CD14-positive monocyte (primary cell): ENCODE results near the gene PTPRN2. TPM values are rescaled to one million over a fixed set of nuclear protein-coding genes. Genes with fewer than 3 reads are reported as not detected.

Experiments
- DNase-seq, 3 donors: peaks; one replicate each; pipeline ENCODE4 v3.0.0-alpha.2; 2011 to 2022
- H2AFZ ChIP-seq: 2 replicates; pipeline ENCODE4 v1.6.0; 2012; ENCODE audit warnings: mild to moderate bottlenecking, low read depth, low read length, inconsistent platforms; ENCODE audit not compliant: insufficient read depth, poor library complexity, severe bottlenecking
- H3K27ac ChIP-seq, 2 donors: 1 replicate in 1 of 2; 2 replicates in 1 of 2; pipeline ENCODE4 v1.5.1; 2012 to 2013; ENCODE audit warnings: low read length in 2 of 2, control low read depth in 1 of 2, inconsistent platforms in 1 of 2, low read depth in 1 of 2, mild to moderate bottlenecking in 1 of 2
- H3K27me3 ChIP-seq, 2 donors: one replicate each; pipeline versions ENCODE4 v1.6.0 to v1.6.1; 2011 to 2013; ENCODE audit warnings: low read length in 2 of 2; ENCODE audit not compliant: control insufficient read depth in 2 of 2, insufficient read depth in 2 of 2
- H3K36me3 ChIP-seq, 2 donors: replicated peaks in 1 of 2; 1 replicate in 1 of 2; 2 replicates in 1 of 2; pipeline versions ENCODE4 v1.5.1 to v1.6.1; 2012 to 2013; ENCODE audit warnings: low read length in 2 of 2, control low read depth in 1 of 2, inconsistent platforms in 1 of 2, mild to moderate bottlenecking in 1 of 2; ENCODE audit not compliant: insufficient read depth in 2 of 2, control insufficient read depth in 1 of 2
- H3K4me1 ChIP-seq, 2 donors: 1 replicate in 1 of 2; 2 replicates in 1 of 2; pipeline versions ENCODE4 v1.5.1 to v1.6.1; 2012 to 2013; ENCODE audit warnings: low read length in 2 of 2, control low read depth in 1 of 2, inconsistent platforms in 1 of 2, mild to moderate bottlenecking in 1 of 2, moderate library complexity in 1 of 2; ENCODE audit not compliant: insufficient read depth in 2 of 2, control insufficient read depth in 1 of 2
- H3K4me2 ChIP-seq: replicated peaks from 2 replicates; pipeline ENCODE3; 2012; ENCODE audit warnings: low read length, moderate library complexity, mild to moderate bottlenecking; ENCODE audit not compliant: poor library complexity, severe bottlenecking; ENCODE audit errors: extremely low read depth
- H3K4me3 ChIP-seq, 3 experiments: fragments of 200-600 bp in 1 of 3; sonication (generic) in 1 of 3; replicated peaks in 1 of 3; 1 replicate in 2 of 3; 2 replicates in 1 of 3; pipeline ENCODE4 v1.5.1; 2011 to 2013; ENCODE audit warnings: low read length in 3 of 3, mild to moderate bottlenecking in 3 of 3, control low read depth in 2 of 3, low read depth in 2 of 3, inconsistent platforms in 1 of 3, moderate library complexity in 1 of 3
- H3K79me2 ChIP-seq: 2 replicates; pipeline ENCODE4 v1.6.0; 2012; ENCODE audit warnings: mild to moderate bottlenecking, control low read depth, inconsistent platforms, low read length, moderate library complexity; ENCODE audit not compliant: insufficient read depth
- H3K9ac ChIP-seq: 2 replicates; pipeline ENCODE4 v1.6.0; 2017; ENCODE audit warnings: low read length, mild to moderate bottlenecking; ENCODE audit not compliant: insufficient read depth, poor library complexity, severe bottlenecking
- H3K9me3 ChIP-seq, 2 donors: replicated peaks in 1 of 2; 1 replicate in 1 of 2; 2 replicates in 1 of 2; pipeline versions ENCODE4 v1.5.1 to v1.6.1; 2012 to 2013; ENCODE audit warnings: low read length in 2 of 2, control low read depth in 1 of 2; ENCODE audit not compliant: control insufficient read depth in 1 of 2, insufficient read depth in 1 of 2
- H4K20me1 ChIP-seq: 2 replicates; pipeline ENCODE4 v1.6.0; 2012; ENCODE audit warnings: mild to moderate bottlenecking, low read length, control low read depth, moderate library complexity; ENCODE audit not compliant: insufficient read depth
- H3K27ac Mint-ChIP-seq, 7 donors: one replicate each; pipeline ENCODE4 v1.8.0; 2020; ENCODE audit warnings: mild to moderate bottlenecking in 7 of 7, mixed read lengths in 7 of 7, moderate library complexity in 6 of 7, inconsistent platforms in 2 of 7
- H3K27me3 Mint-ChIP-seq, 3 donors: one replicate each; pipeline ENCODE4 v1.8.0; 2021 to 2022; ENCODE audit warnings: low read depth in 3 of 3, mild to moderate bottlenecking in 3 of 3, mixed read lengths in 3 of 3, moderate library complexity in 3 of 3, inconsistent platforms in 1 of 3
- H3K36me3 Mint-ChIP-seq, 2 donors: one replicate each; pipeline ENCODE4 v1.8.0; 2020; ENCODE audit warnings: mixed read lengths in 2 of 2, inconsistent platforms in 1 of 2, mild to moderate bottlenecking in 1 of 2
- H3K4me1 Mint-ChIP-seq: one replicate; pipeline ENCODE4 v1.8.0; 2020; ENCODE audit warnings: mild to moderate bottlenecking, mixed read lengths
- H3K4me3 Mint-ChIP-seq, 2 donors: one replicate each; pipeline ENCODE4 v1.8.0; 2020; ENCODE audit warnings: mild to moderate bottlenecking in 2 of 2, mixed read lengths in 2 of 2, moderate library complexity in 1 of 2
- H3K9me3 Mint-ChIP-seq, 7 donors: one replicate each; pipeline ENCODE4 v1.8.0; 2020 to 2022; ENCODE audit warnings: mixed read lengths in 7 of 7, mild to moderate bottlenecking in 6 of 7, moderate library complexity in 6 of 7, inconsistent platforms in 2 of 7
- CTCF ChIP-seq: fragments of 200-600 bp; IDR thresholded peaks from one replicate; pipeline ENCODE4 v1.8.0; 2022; ENCODE audit warnings: antibody characterized with exemption, mild to moderate bottlenecking
- WGBS: methylation state at CpG from one replicate; pipeline ENCODE4 v1.1.5; 2013; ENCODE audit warnings: missing lambda C conversion rate; ENCODE audit not compliant: insufficient coverage; 5-methylcytosine and 5-hydroxymethylcytosine counted together
- intact Hi-C, 2 donors: fragments of 100-400 bp; cut with micrococcal nuclease; formaldehyde crosslinking; loops; one replicate each; pipeline versions ENCODE4 v1.15.0 to v1.15.1; 2023
- polyA plus RNA-seq, 3 donors: library from polyadenylated mRNA; depleted of rRNA in 1 of 3; unstranded in 2 of 3; stranded (reverse) in 1 of 3; fragments of 300-500 nt in 2 of 3; fragments of >200 nt in 1 of 3; fragmentation: Illumina TruSeq in 2 of 3; gene quantifications; 1 replicate in 2 of 3; 2 replicates in 1 of 3; pipeline ENCODE4 v1.2.3, GENCODE V29; 2012 to 2021

PTPRN2 gene
- polyA plus RNA-seq, 3 donors = 0.25 to 1.4 (median 0.97) TPM

GRCh38 chr7:157526913-157527634 lies 1060.5 kb downstream of the PTPRN2 start:
- H3K9ac ChIP-seq = no peak overlapping the region
- TF ChIP-seq CTCF = no peak
- H3K36me3 Mint-ChIP-seq = no peaks in the 10 kb centered on the region
- intact Hi-C loops = no loop called here
- no peaks in the 10 kb centered on the region for H3K9me3 ChIP-seq
- no peaks in the 10 kb centered on the region for H3K36me3 ChIP-seq
- no peak overlapping the region for H3K4me3 ChIP-seq
- 79% methylated on average over 16 of the region's 23 CpGs for WGBS
- H3K79me2 ChIP-seq = no peaks in the 10 kb centered on the region
- H3K27me3 Mint-ChIP-seq = peaks cover 9 to 11% (median 10%) of the 10 kb centered on the region in 3 donors
- no peak overlapping the region for H3K4me2 ChIP-seq
- no peaks in the 10 kb centered on the region for H4K20me1 ChIP-seq
- H3K27ac Mint-ChIP-seq = no peak overlapping the region
- H3K9me3 Mint-ChIP-seq = peaks cover 0 to 5% (median 3%) of the 10 kb centered on the region in 7 donors
- no peak for DNase-seq
- no peaks in the 10 kb centered on the region for H3K27me3 ChIP-seq
- no peak overlapping the region for H3K27ac ChIP-seq
- H2AFZ ChIP-seq = no peak overlapping the region
- H3K4me1 ChIP-seq = no peaks in the 10 kb centered on the region
- H3K4me3 Mint-ChIP-seq = no peak overlapping the region
- no peaks in the 10 kb centered on the region for H3K4me1 Mint-ChIP-seq

GRCh38 chr7:157526005-157526912 lies 1061.4 kb downstream of the PTPRN2 start:
- H3K27me3 Mint-ChIP-seq = peaks cover 9 to 11% (median 10%) of the 10 kb centered on the region in 3 donors
- Histone ChIP-seq H4K20me1 (no peaks in the 10 kb centered on the region), H3K36me3 (no peaks in the 10 kb centered on the region), H3K4me2 (no peak overlapping the region), H3K4me3 (no peak overlapping the region), H3K27ac (no peak overlapping the region), H3K9ac (no peak overlapping the region), H3K4me1 (no peaks in the 10 kb centered on the region), H3K79me2 (no peaks in the 10 kb centered on the region), H3K9me3 (no peaks in the 10 kb centered on the region), H3K27me3 (no peaks in the 10 kb centered on the region), H2AFZ (no peak overlapping the region)
- H3K4me1 Mint-ChIP-seq = no peaks in the 10 kb centered on the region
- DNase-seq = no peak
- WGBS = 77% methylated on average over 26 of the region's 32 CpGs
- no peak for TF ChIP-seq CTCF
- intact Hi-C loops = no loop called here
- H3K9me3 Mint-ChIP-seq = peaks cover 0 to 2% (median 0%) of the 10 kb centered on the region in 7 donors
- H3K27ac Mint-ChIP-seq = no peak overlapping the region
- H3K4me3 Mint-ChIP-seq = no peak overlapping the region
- H3K36me3 Mint-ChIP-seq = no peaks in the 10 kb centered on the region
